A549 (cell line): ENCODE results near the gene DGKD. TPM values are rescaled to one million over a fixed set of nuclear protein-coding genes. Genes with fewer than 3 reads are reported as not detected.

Source experiments
- ATAC-seq, 2 experiments: fragments of 200-7000 bp in 1 of 2; fragments of >200 bp in 1 of 2; cut with Nextera tagmentation in 1 of 2; cut with Tn5 transposase in 1 of 2; 3 replicates each; pipeline versions ENCODE4 v1.8.0 to v1.9.1; 2018 to 2020; ENCODE audit warnings: mild to moderate bottlenecking in 1 of 2, moderate library complexity in 1 of 2
- CTCF ChIA-PET: fragments of 300-600 bp; sonication (Branson Sonifier 250); formaldehyde crosslinking; extraction: SDS; loops from one replicate; lab custom pipeline; 2021; ENCODE audit warnings: antibody characterized with exemption, inconsistent platforms; lab: Yijun Ruan, JAX
- POLR2A ChIA-PET: fragments of 350-600 bp; formaldehyde crosslinking; extraction: SDS; loops from one replicate; lab custom pipeline; 2021; ENCODE audit warnings: antibody characterized with exemption, inconsistent platforms; lab: Yijun Ruan, JAX
- DNase-seq, 2 experiments: peaks; one replicate each; pipeline versions ENCODE4 v3.0.0 to v3.0.0-alpha.2; 2011 to 2016; ENCODE audit warnings: low read depth in 1 of 2, low spot score in 1 of 2
- FAIRE-seq: peaks from 2 replicates; lab custom pipeline; 2011; peaks lifted over from hg19 to GRCh38; lab: Jason Lieb, UNC
- H3K27ac ChIP-seq, 2 experiments: fragments of >200 bp; sonication (Bioruptor Twin); formaldehyde crosslinking; 3 replicates each; pipeline ENCODE4 v1.5.1; 2016 to 2017
- H3K4me1 ChIP-seq: fragments of >200 bp; sonication (Bioruptor Twin); formaldehyde crosslinking; 3 replicates; pipeline ENCODE4 v1.6.1; 2016
- H3K4me2 ChIP-seq: fragments of >200 bp; sonication (Bioruptor Twin); formaldehyde crosslinking; 3 replicates; pipeline ENCODE4 v1.6.1; 2016
- H3K4me3 ChIP-seq: fragments of >200 bp; sonication (Bioruptor Twin); formaldehyde crosslinking; 3 replicates; pipeline ENCODE4 v1.5.1; 2016
- H3K9me3 ChIP-seq: fragments of >200 bp; sonication (Bioruptor Twin); formaldehyde crosslinking; 3 replicates; pipeline ENCODE4 v1.6.1; 2016
- CBX2 ChIP-seq: fragments of 200-600 bp; sonication (generic); IDR thresholded peaks from 2 replicates; pipeline ENCODE4 v1.6.1; 2016; ENCODE audit warnings: low read depth, mild to moderate bottlenecking, borderline replicate concordance
- CBX8 ChIP-seq: fragments of 200-600 bp; sonication (generic); IDR thresholded peaks from 2 replicates; pipeline ENCODE4 v1.6.1; 2016
- CHD2 ChIP-seq: fragments of 150-350 bp; IDR thresholded peaks from 2 replicates; pipeline ENCODE4 v1.6.1; 2014; ENCODE audit warnings: low read length; ENCODE audit not compliant: partially characterized antibody
- FOSB ChIP-seq: fragments of 250-450 bp; sonication (Bioruptor Pico); IDR thresholded peaks from 2 replicates; pipeline ENCODE4 v1.5.0; 2020; ENCODE audit warnings: mild to moderate bottlenecking, moderate library complexity
- GATA3 ChIP-seq: IDR thresholded peaks from 2 replicates; pipeline ENCODE4 v1.6.1; 2012; ENCODE audit warnings: borderline replicate concordance
- HDAC2 ChIP-seq: fragments of 200-600 bp; sonication (generic); IDR thresholded peaks from 2 replicates; pipeline ENCODE4 v1.6.1; 2016
- HOXA7 ChIP-seq: fragments of 250-450 bp; sonication (Bioruptor Pico); IDR thresholded peaks from 2 replicates; pipeline ENCODE4 v1.5.0; 2020; ENCODE audit warnings: mild to moderate bottlenecking, moderate library complexity
- HOXB13 ChIP-seq: fragments of 250-450 bp; sonication (Bioruptor Pico); IDR thresholded peaks from 2 replicates; pipeline ENCODE4 v1.5.0; 2020; ENCODE audit warnings: low read depth, mild to moderate bottlenecking, moderate library complexity
- JUNB ChIP-seq: fragments of >200 bp; sonication (Bioruptor Twin); formaldehyde crosslinking; IDR thresholded peaks from 2 replicates; pipeline ENCODE4 v1.6.1; 2016
- MAFK ChIP-seq: fragments of 450-650 bp; IDR thresholded peaks from 2 replicates; pipeline ENCODE4 v1.6.1; 2014; ENCODE audit not compliant: partially characterized antibody
- MAZ ChIP-seq: fragments of 150-350 bp; IDR thresholded peaks from 2 replicates; pipeline ENCODE4 v1.6.1; 2014; ENCODE audit warnings: antibody characterized with exemption, low read depth, low read length, borderline replicate concordance
- MYC ChIP-seq: IDR thresholded peaks from 2 replicates; pipeline ENCODE4 v1.6.1; 2012; ENCODE audit warnings: mild to moderate bottlenecking, inconsistent platforms, low read length, improper control_type of control experiment, borderline replicate concordance
- PHF8 ChIP-seq: fragments of 200-600 bp; sonication (generic); IDR thresholded peaks from 2 replicates; pipeline ENCODE4 v1.6.1; 2016; ENCODE audit warnings: low read depth, mild to moderate bottlenecking, antibody characterized with exemption, moderate library complexity, borderline replicate concordance
- POLR2A ChIP-seq: IDR thresholded peaks from 2 replicates; pipeline ENCODE4 v1.6.1; 2012; ENCODE audit warnings: mild to moderate bottlenecking, low read length
- RAD21 ChIP-seq, 2 experiments: fragments of >200 bp in 1 of 2; sonication (Bioruptor Twin) in 1 of 2; formaldehyde crosslinking in 1 of 2; IDR thresholded peaks in 1 of 2; conservative IDR thresholded peaks in 1 of 2; 2 replicates in 1 of 2; 3 replicates in 1 of 2; pipeline ENCODE4 v1.6.1; 2012 to 2018; ENCODE audit warnings: inconsistent platforms in 1 of 2
- SMC3 ChIP-seq: fragments of >200 bp; sonication (Bioruptor Twin); formaldehyde crosslinking; IDR thresholded peaks from 3 replicates; pipeline ENCODE4 v1.6.1; 2018; ENCODE audit warnings: inconsistent platforms
- ZNF302 ChIP-seq: fragments of 250-450 bp; sonication (Bioruptor Pico); IDR thresholded peaks from 2 replicates; pipeline ENCODE4 v1.9.0; 2021; ENCODE audit warnings: inconsistent platforms, mild to moderate bottlenecking, moderate library complexity
- ZSCAN20 ChIP-seq: fragments of 250-450 bp; sonication (Bioruptor Pico); IDR thresholded peaks from 2 replicates; pipeline ENCODE4 v1.8.0; 2022; ENCODE audit warnings: mild to moderate bottlenecking, moderate library complexity
- WGBS: methylation state at CpG from one replicate; pipeline ENCODE4 v1.1.6; 2017; ENCODE audit errors: missing lambda C conversion rate; 5-methylcytosine and 5-hydroxymethylcytosine counted together
- polyA plus RNA-seq, 4 experiments: library from polyadenylated mRNA; depleted of rRNA in 3 of 4; stranded (reverse); fragments of >200 nt; fragmentation: RNase III in 1 of 4; extraction: RNeasy Plus Mini Kit Qiagen cat#74134 plus additional on column Dnase treatment in 1 of 4; gene quantifications; 2 replicates in 3 of 4; 3 replicates in 1 of 4; pipeline ENCODE4 v1.2.3, GENCODE V29; 2011 to 2017
- TF ChIP-seq, protein P1 (sequence below): fragments of 250-450 bp; sonication (Bioruptor Pico); IDR thresholded peaks from 2 replicates; pipeline ENCODE4 v1.5.0; 2020; ENCODE audit warnings: low read depth, mild to moderate bottlenecking, moderate library complexity
- TF ChIP-seq, protein P2 (sequence below): IDR thresholded peaks from 2 replicates; pipeline ENCODE4 v1.6.1; 2012
- TF ChIP-seq, protein P3 (sequence below): fragments of 150-350 bp; IDR thresholded peaks from 2 replicates; pipeline ENCODE4 v1.6.1; 2014; ENCODE audit warnings: low read depth, mild to moderate bottlenecking, low read length
- TF ChIP-seq, protein P4 (sequence below): fragments of >200 bp; sonication (Bioruptor Twin); formaldehyde crosslinking; IDR thresholded peaks from 2 replicates; pipeline ENCODE4 v1.6.1; 2016
- TF ChIP-seq, protein P5 (sequence below): IDR thresholded peaks from 2 replicates; pipeline ENCODE4 v1.6.1; 2012

Gene DGKD
- polyA plus RNA-seq, 2 of the 4 experiments (the other 2 are of a cell fraction), result 68.8 to 99.6 TPM

DNA sequence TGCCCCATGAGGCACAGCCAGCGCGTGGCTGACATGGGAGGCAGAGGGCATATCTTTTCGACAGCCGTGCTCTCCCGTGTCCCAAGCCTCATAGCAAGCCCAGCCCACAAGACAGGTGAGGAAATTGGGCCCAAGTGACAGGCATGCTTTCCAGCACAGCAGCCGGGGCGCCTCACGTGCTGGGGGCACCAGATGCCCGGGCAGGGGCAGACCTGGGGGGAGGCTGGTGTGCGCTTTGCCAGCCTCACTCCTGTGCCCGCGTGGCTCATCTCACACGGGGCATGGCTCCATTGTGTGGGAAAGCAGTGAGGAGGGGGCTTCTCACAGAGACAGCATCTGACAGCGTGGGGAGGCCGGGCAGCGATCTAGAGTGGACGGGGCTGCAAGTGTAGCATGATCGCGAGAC, 119.1 kb downstream of the DGKD start:
- POLR2A ChIA-PET, result no interaction called here
- Histone ChIP-seq H3K4me3 (no peak overlapping the region), H3K27ac (peak overlapping the region; percentile 21 to 98; a peak in 5 of 6 replicates), H3K9me3 (no peaks in the 10 kb centered on the region), H3K4me1 (peaks cover 18% of the 10 kb centered on the region), H3K4me2 (no peak overlapping the region)
- FAIRE-seq, result no peak
- ATAC-seq, result no peak
- TF ChIP-seq HOXA7 (CRISPR knock-in tag) (no peak), CBX2 (no peak), GATA3 (no peak), POLR2A (no peak), CBX8 (no peak), HOXB13 (CRISPR knock-in tag) (no peak), MYC (no peak)
- TF ChIP-seq, protein P1, sequence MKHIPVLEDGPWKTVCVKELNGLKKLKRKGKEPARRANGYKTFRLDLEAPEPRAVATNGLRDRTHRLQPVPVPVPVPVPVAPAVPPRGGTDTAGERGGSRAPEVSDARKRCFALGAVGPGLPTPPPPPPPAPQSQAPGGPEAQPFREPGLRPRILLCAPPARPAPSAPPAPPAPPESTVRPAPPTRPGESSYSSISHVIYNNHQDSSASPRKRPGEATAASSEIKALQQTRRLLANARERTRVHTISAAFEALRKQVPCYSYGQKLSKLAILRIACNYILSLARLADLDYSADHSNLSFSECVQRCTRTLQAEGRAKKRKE (CRISPR knock-in tag), result no peak
- 97% methylated on average over 14 of the region's 19 CpGs for WGBS
- CTCF ChIA-PET, result interaction anchor here (1.4 kb wide), 1 partner anchor 30 kb away, joined by 4 read pairs; no protein-coding TSS in a partner anchor
- DNase-seq, result no peak

DNA sequence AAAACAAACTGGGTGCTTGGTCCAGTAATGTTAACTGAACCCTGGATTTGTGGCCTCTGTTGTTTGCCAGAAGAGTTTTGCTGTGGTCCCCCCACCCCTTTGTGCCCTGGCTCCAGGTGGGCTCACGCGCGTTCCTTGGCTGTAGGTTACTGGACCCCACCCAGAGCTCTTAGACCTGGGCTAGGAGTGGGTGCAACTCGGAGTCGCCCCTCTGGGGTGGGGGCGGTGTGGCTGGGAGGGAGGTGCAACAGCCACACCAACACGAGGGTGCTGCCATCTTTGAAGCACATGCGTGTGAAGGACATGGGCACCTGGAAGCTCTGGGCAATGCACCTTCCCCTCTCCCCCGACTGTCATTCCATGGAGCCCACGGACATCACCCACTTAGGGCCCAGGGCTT, 119.6 kb downstream of the DGKD start:
- POLR2A ChIA-PET, result interaction anchor here (1.2 kb wide), 1 partner anchor 12 kb away, joined by 3 read pairs; no protein-coding TSS in a partner anchor
- WGBS, result 93% methylated on average over 10 of the region's 10 CpGs

More for the DNA sequence above, 119.6 kb downstream of the DGKD start:
- DNase-seq, result no peak
- no peak for TF ChIP-seq HDAC2
- TF ChIP-seq PHF8, result no peak
- no peak for TF ChIP-seq CBX8
- TF ChIP-seq MAZ, result no peak
- TF ChIP-seq, protein P2, sequence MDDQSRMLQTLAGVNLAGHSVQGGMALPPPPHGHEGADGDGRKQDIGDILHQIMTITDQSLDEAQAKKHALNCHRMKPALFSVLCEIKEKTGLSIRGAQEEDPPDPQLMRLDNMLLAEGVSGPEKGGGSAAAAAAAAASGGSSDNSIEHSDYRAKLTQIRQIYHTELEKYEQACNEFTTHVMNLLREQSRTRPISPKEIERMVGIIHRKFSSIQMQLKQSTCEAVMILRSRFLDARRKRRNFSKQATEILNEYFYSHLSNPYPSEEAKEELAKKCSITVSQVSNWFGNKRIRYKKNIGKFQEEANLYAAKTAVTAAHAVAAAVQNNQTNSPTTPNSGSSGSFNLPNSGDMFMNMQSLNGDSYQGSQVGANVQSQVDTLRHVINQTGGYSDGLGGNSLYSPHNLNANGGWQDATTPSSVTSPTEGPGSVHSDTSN, result no peak
- TF ChIP-seq, protein P3, sequence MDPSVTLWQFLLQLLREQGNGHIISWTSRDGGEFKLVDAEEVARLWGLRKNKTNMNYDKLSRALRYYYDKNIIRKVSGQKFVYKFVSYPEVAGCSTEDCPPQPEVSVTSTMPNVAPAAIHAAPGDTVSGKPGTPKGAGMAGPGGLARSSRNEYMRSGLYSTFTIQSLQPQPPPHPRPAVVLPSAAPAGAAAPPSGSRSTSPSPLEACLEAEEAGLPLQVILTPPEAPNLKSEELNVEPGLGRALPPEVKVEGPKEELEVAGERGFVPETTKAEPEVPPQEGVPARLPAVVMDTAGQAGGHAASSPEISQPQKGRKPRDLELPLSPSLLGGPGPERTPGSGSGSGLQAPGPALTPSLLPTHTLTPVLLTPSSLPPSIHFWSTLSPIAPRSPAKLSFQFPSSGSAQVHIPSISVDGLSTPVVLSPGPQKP, result no peak
- no peak for TF ChIP-seq RAD21 (conservative IDR thresholded peaks at IDR 0.05 in 1 of 2, IDR thresholded peaks at IDR 0.05 in 1 of 2)
- TF ChIP-seq, protein P4, sequence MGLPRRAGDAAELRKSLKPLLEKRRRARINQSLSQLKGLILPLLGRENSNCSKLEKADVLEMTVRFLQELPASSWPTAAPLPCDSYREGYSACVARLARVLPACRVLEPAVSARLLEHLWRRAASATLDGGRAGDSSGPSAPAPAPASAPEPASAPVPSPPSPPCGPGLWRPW, result no peak
- no peak for TF ChIP-seq CHD2
- TF ChIP-seq HOXA7 (CRISPR knock-in tag), result no peak
- TF ChIP-seq FOSB (CRISPR knock-in tag), result no peak
- no peak for TF ChIP-seq ZNF302 (CRISPR knock-in tag)
- no peak for TF ChIP-seq MYC
- no peak for TF ChIP-seq ZSCAN20 (CRISPR knock-in tag)
- TF ChIP-seq MAFK, result no peak
- no peak for TF ChIP-seq SMC3
- TF ChIP-seq JUNB, result no peak
- TF ChIP-seq, protein P5, sequence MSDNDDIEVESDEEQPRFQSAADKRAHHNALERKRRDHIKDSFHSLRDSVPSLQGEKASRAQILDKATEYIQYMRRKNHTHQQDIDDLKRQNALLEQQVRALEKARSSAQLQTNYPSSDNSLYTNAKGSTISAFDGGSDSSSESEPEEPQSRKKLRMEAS, result no peak; the same call in 1 of the 2 replicates
- no peak; a peak in 1 of 6 replicates for ATAC-seq
- peaks cover 18% of the 10 kb centered on the region for H3K4me1 ChIP-seq
- no peaks in the 10 kb centered on the region for H3K9me3 ChIP-seq
- no peak overlapping the region for H3K4me2 ChIP-seq
- peak overlapping the region; percentile 21 to 98; a peak in 5 of 6 replicates for H3K27ac ChIP-seq
- H3K4me3 ChIP-seq, result no peak overlapping the region
- CTCF ChIA-PET, result interaction anchor here (0.6 to 1.9 kb wide), 3 partner anchors 16 to 32 kb away, joined by 3 to 6 read pairs (median 3); no protein-coding TSS in a partner anchor
- FAIRE-seq, result no peak
